AG04450 (cell line): ENCODE results near the gene DPPA4. TPM values are rescaled to one million over a fixed set of nuclear protein-coding genes. Genes with fewer than 3 reads are reported as not detected.
"Not testable (repeated sequence)": the region's sequence is repeated elsewhere in the genome, so short reads cannot be mapped to it uniquely, and the experiment has no call there.

Experiments
- CTCF ChIA-PET: fragments of 300-600, 350-600 bp; formaldehyde crosslinking; extraction: SDS; loops from one replicate; lab custom pipeline; 2022; ENCODE audit warnings: antibody characterized with exemption, inconsistent platforms; lab: Charles Lee
- POLR2A ChIA-PET: fragments of 350-600 bp; formaldehyde crosslinking; extraction: SDS; loops from one replicate; lab custom pipeline; 2021; ENCODE audit warnings: antibody characterized with exemption, inconsistent platforms; lab: Yijun Ruan, JAX
- DNase-seq: peaks from one replicate; pipeline ENCODE4 v3.0.0-alpha.2; 2011; ENCODE audit warnings: low read depth, low spot score
- H3K27ac ChIP-seq: one replicate; pipeline ENCODE4 v1.5.1; 2012; ENCODE audit warnings: low read depth, low read length, control low read depth
- H3K27me3 ChIP-seq: one replicate; pipeline ENCODE4 v1.6.0; 2012; ENCODE audit warnings: low read length; ENCODE audit not compliant: control insufficient read depth, insufficient read depth
- H3K4me3 ChIP-seq: 2 replicates; pipeline ENCODE4 v1.5.1; 2011; ENCODE audit warnings: mild to moderate bottlenecking, low read depth, low read length, control low read depth
- H3K9me3 ChIP-seq: 2 replicates; pipeline ENCODE4 v1.5.1; 2012; ENCODE audit warnings: low read length; ENCODE audit not compliant: control insufficient read depth, insufficient read depth
- CTCF ChIP-seq: IDR thresholded peaks from 2 replicates; pipeline ENCODE4 v1.5.1; 2011; ENCODE audit warnings: low read depth, low read length, control low read depth, inconsistent platforms
- polyA plus RNA-seq: library from polyadenylated mRNA; depleted of rRNA; stranded (reverse); fragments of >200 nt; gene quantifications from 2 replicates; pipeline ENCODE4 v1.2.3, GENCODE V29; 2011

The DPPA4 gene
- polyA plus RNA-seq, 1 experiment = not detected

- ChIA-PET CTCF (interaction anchor here (0.5 kb wide), 1 partner anchor 10 kb away, joined by 3 read pairs; no protein-coding TSS in a partner anchor), POLR2A (no interaction called here)
- no peak for DNase-seq
- no peak overlapping the region for H3K4me3 ChIP-seq
- H3K27ac ChIP-seq = no peak overlapping the region
- no peaks in the 10 kb centered on the region for H3K27me3 ChIP-seq
- H3K9me3 ChIP-seq = peaks cover 4% of the 10 kb centered on the region; the same call in 1 of the 2 replicates
- TF ChIP-seq CTCF = no peak
Measured at GRCh38 chr3:109364088-109364487, 26.7 kb upstream of the DPPA4 start.

DNA sequence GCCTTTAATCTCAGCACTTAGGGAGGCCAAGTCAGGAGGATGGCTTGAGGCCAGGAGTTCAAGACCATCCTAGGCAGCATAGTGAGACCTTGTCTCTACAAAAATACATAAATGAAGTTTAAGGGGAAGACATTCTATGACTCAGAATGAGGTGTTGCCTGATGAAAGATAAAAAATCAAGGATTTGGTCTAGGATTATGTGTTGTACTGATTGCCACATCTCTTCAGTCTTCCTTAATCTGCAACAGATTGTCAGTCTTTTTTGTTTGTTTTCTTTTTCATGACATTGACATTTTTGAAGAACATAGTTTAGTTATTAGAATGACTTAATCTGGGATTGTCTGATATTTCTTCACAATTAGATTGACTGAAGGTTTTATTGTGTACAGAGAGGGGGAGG lies 26.3 kb upstream of the DPPA4 start:
- no peak for DNase-seq
- Histone ChIP-seq H3K27me3 (no peaks in the 10 kb centered on the region), H3K27ac (no peak overlapping the region), H3K9me3 (peaks cover 4% of the 10 kb centered on the region; the same call in 1 of the 2 replicates), H3K4me3 (no peak overlapping the region)
- ChIA-PET POLR2A (no interaction called here), CTCF (interaction anchor here (0.5 kb wide), 1 partner anchor 10 kb away, joined by 3 read pairs; no protein-coding TSS in a partner anchor)
- no peak for TF ChIP-seq CTCF

- H3K27me3 ChIP-seq = no peaks in the 10 kb centered on the region
- DNase-seq = no peak
- no peak for TF ChIP-seq CTCF
- POLR2A ChIA-PET = no interaction called here
- no peak overlapping the region for H3K27ac ChIP-seq
- H3K9me3 ChIP-seq = peaks cover 4% of the 10 kb centered on the region; the same call in 1 of the 2 replicates
- H3K4me3 ChIP-seq = no peak overlapping the region
- CTCF ChIA-PET = no interaction called here
Measured at GRCh38 chr3:109362823-109363222, 25.5 kb upstream of the DPPA4 start.

DNA sequence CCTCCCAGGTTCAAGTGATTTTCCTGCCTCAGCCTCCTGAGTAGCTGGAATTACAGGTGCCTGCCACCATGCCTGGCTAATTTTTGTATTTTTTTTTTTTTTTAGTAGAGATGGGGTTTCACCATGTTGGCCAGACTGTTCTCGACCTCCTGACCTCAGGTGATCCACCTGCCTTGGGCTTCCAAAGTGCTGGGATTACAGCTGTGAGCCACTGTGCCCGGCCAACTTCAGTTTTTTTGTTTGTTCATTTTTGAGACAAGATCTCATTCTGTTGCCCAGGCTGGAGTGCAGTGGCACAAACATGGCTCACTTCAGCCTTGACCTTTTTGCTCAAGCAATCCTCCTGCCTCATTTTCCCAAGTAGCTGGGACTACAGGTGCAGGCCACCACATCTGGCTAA lies 21.5 kb upstream of the DPPA4 start:
- CTCF ChIA-PET, H3K27me3 ChIP-seq, H3K27ac ChIP-seq, POLR2A ChIA-PET, H3K9me3 ChIP-seq, DNase-seq, H3K4me3 ChIP-seq: not testable (repeated sequence)

DNA sequence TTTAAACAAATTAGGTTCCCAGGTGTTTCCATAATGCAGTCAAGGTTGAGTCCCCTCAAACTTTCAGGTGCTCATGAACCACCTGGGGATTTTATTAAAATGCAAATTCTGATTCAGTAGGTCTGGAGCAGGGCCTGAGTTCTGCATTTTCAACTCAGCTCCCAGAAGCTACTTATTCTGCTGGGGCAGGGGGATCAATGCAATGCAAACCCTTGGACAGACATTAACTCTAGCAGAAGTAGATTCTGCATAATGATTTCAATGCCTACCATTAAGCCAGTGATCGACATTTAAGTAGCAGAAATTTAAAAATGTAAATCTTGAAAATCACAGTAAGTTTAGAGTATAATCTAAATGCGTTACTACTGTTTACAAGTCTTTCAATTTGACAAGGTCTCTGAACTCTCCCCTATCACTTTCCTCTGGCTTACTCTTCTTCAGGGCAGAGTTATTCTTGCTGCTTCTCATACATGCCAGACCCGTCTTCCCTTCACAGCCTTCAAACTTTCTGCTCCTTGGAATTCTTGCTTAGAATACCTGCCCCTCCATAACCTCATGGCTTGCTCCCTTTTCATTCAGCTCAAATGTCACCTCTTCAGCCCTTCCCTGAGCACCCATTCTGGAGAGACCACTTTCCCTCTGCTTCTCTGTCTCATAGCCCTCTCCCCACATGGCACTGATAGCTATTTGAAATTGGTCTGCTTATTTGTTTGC lies 19.3 kb upstream of the DPPA4 start:
- H3K9me3 ChIP-seq = no peaks in the 10 kb centered on the region; the same call in 1 of the 2 replicates
- no peak overlapping the region for H3K4me3 ChIP-seq
- CTCF ChIA-PET = no interaction called here
- no peak overlapping the region for H3K27ac ChIP-seq
- DNase-seq = no peak
- POLR2A ChIA-PET = no interaction called here
- TF ChIP-seq CTCF = no peak
- no peaks in the 10 kb centered on the region for H3K27me3 ChIP-seq
